ENCODE data around the gene FAM229B. TPM values are rescaled to one million over a fixed set of nuclear protein-coding genes. Genes with fewer than 3 reads are reported as not detected.

The FAM229B gene
- total and polyA plus RNA-seq, 2 of the 4 experiments (the other 2 are of a cell fraction), result 8.6 to 25.6 TPM

- H2BK5ac ChIP-seq (ENCODE audit: low read depth, low read length, poor library complexity, severe bottlenecking), result peak overlapping the region; percentile 82
- WGBS, 2 experiments (ENCODE audit: extremely low coverage in 2 of 2, insufficient read length in 1 of 2), result 0% methylated on average over 8 of the region's 36 CpGs; no CpG with 5 or more reads in 1 of the 2 experiments
- H3K9ac ChIP-seq (ENCODE audit: low read depth, low read length), result peak overlapping the region; percentile 65
- no TSS peak for BruUV-seq (replicated peaks)
- peak; percentile 91 for DNase-seq
- peak; percentile 96 for ATAC-seq (ENCODE audit: low read depth)
- no peaks in the 10 kb centered on the region for H4K20me1 ChIP-seq (ENCODE audit: insufficient read depth, low read length)
- H3K36me3 ChIP-seq (ENCODE audit: control insufficient read depth, insufficient read depth, low read length), result no peaks in the 10 kb centered on the region
- peak overlapping the region; percentile 59 for H4K91ac ChIP-seq (ENCODE audit: insufficient read depth, low read depth, low read length)
- peak overlapping the region; percentile 14; the same call in 1 of the 2 replicates for H4K5ac ChIP-seq (ENCODE audit: low read depth, low read length)
- peak overlapping the region; percentile 62; the same call in 1 of the 2 replicates for H3K4me2 ChIP-seq (ENCODE audit: low read depth, low read length)
- no peak overlapping the region for H2AK9ac ChIP-seq (replicated peaks; ENCODE audit: low read depth, low read length, poor library complexity)
- H3K4me1 ChIP-seq (ENCODE audit: control insufficient read depth, insufficient read depth, low read length), result peaks cover 11% of the 10 kb centered on the region
- peak overlapping the region; percentile 14; the same call in 1 of the 2 replicates for H3K18ac ChIP-seq (ENCODE audit: low read depth, low read length)
- peak overlapping the region; percentile 21; the same call in 1 of the 2 replicates for H2BK20ac ChIP-seq (ENCODE audit: low read depth, low read length)
- peak overlapping the region; percentile 53 for H3K4me3 ChIP-seq (ENCODE audit: insufficient read depth, low read depth, low read length)
- peak overlapping the region; percentile 85 for H3K14ac ChIP-seq (replicated peaks; ENCODE audit: low read depth, low read length)
- CTCF ChIA-PET, result interaction anchor here (0.6 to 1.8 kb wide), 9 partner anchors 10 to 1592 kb away, joined by 3 to 6 read pairs (median 4); partner anchors contain the start of genes FAM229B and TUBE1
- POLR2A ChIA-PET (ENCODE audit: unreplicated experiment), result interaction anchor here (0.6 kb wide), 1 partner anchor 9 kb away, joined by 5 read pairs; no protein-coding TSS in a partner anchor
- H3K4ac ChIP-seq (ENCODE audit: low read depth, low read length), result peak overlapping the region; percentile 67
- H2BK120ac ChIP-seq (ENCODE audit: low read depth, low read length), result peak overlapping the region; percentile 72
- H4K8ac ChIP-seq (ENCODE audit: low read depth in 2 of 2, low read length in 2 of 2), result peak overlapping the region; percentile 28 to 77
- H3K23ac ChIP-seq (ENCODE audit: low read depth, low read length), result peak overlapping the region; percentile 64; the same call in 1 of the 2 replicates
- intact Hi-C loops (cut with micrococcal nuclease), result loop anchor here (1.0 to 5.0 kb wide), 8 partner anchors 46 to 1031 kb away; partner anchors contain the start of genes FYN and REV3L
- H3K27me3 ChIP-seq (ENCODE audit: control insufficient read depth, insufficient read depth, low read length), result no peaks in the 10 kb centered on the region
- H3K27ac ChIP-seq (ENCODE audit: insufficient read depth, low read length), result peak overlapping the region; percentile 13
- H2BK15ac ChIP-seq (ENCODE audit: low read depth, low read length), result peak overlapping the region; percentile 10; the same call in 1 of the 3 replicates
- H3K9me3 ChIP-seq (ENCODE audit: control insufficient read depth, insufficient read depth, low read length), result no peaks in the 10 kb centered on the region
- H2AFZ ChIP-seq (replicated peaks; ENCODE audit: low read length, poor library complexity), result peak overlapping the region; percentile 86
- dilution Hi-C loops (cut with HindIII; ENCODE audit: low sequenced_read_pairs, unreplicated experiment), result no loop called here
- in situ Hi-C loops (cut with MboI; ENCODE audit: low sequenced_read_pairs), result loop anchor here (25.0 kb wide), 2 partner anchors 681 to 1006 kb away; no protein-coding TSS in a partner anchor
- H3K79me1 ChIP-seq (ENCODE audit: low read depth in 1 of 2, low read length in 2 of 2), result no peaks in the 10 kb centered on the region
- H2AK5ac ChIP-seq (ENCODE audit: low read depth, low read length), result no peak overlapping the region
- H3K9me1 ChIP-seq (ENCODE audit: insufficient read depth, low read length), result peaks cover 14% of the 10 kb centered on the region; the same call in 1 of the 2 replicates
- H3K56ac ChIP-seq (ENCODE audit: extremely low read depth, insufficient read depth, low read length), result peak overlapping the region; percentile 91
- TF ChIP-seq CTCF (conservative IDR thresholded peaks at IDR 0.05; ENCODE audit: low read depth, low read length) (peak; percentile 98), RAD21 (IDR thresholded peaks at IDR 0.05; ENCODE audit: low read length) (peak; percentile 96), POLR2A (IDR thresholded peaks at IDR 0.05; ENCODE audit: low read depth, low read length) (peak; percentile 68; the same call in 1 of the 2 replicates), MAZ (IDR thresholded peaks at IDR 0.05; ENCODE audit: borderline replicate concordance, low read depth, low read length) (peak; percentile 72; the same call in 1 of the 2 replicates), NFE2L2 (IDR thresholded peaks at IDR 0.05; ENCODE audit: low read depth, low read length) (no peak), MXI1 (IDR thresholded peaks at IDR 0.05; ENCODE audit: borderline replicate concordance, low read depth, low read length) (peak; percentile 57; the same call in 1 of the 2 replicates), ELK1 (IDR thresholded peaks at IDR 0.05; ENCODE audit: borderline replicate concordance, low read depth, low read length) (no peak), USF2 (IDR thresholded peaks at IDR 0.05; ENCODE audit: low read depth, low read length) (no peak), MAFK (IDR thresholded peaks at IDR 0.05; ENCODE audit: low read depth, low read length) (peak; percentile 51), SMC3 (IDR thresholded peaks at IDR 0.05; ENCODE audit: low read depth, low read length) (peak; percentile 88), BHLHE40 (IDR thresholded peaks at IDR 0.05; ENCODE audit: low read depth, low read length) (no peak)
Observed at GRCh38 chr6:112043032-112044007, 44.1 kb upstream of the FAM229B start.

Measured in IMR-90 (cell line).